ENCODE data around the gene TDG.
"Not testable (repeated sequence)": the region's sequence is repeated elsewhere in the genome, so short reads cannot be mapped to it uniquely, and the experiment has no call there.

TDG gene

GRCh38 chr12:104023710-104024109 lies 58.0 kb downstream of the TDG start:
- DNase-seq: no peak

- DNase-seq: no peak
Measured at GRCh38 chr12:104024348-104024747, 58.7 kb downstream of the TDG start.

- no peak for DNase-seq
Measured at GRCh38 chr12:104025771-104026170, 60.1 kb downstream of the TDG start.

GRCh38 chr12:104026841-104027599 lies 61.3 kb downstream of the TDG start:
- DNase-seq: no peak

- not testable (repeated sequence) for DNase-seq
Measured at GRCh38 chr12:104030596-104030995, 64.9 kb downstream of the TDG start.

GRCh38 chr12:104036143-104036542 lies 70.5 kb downstream of the TDG start:
- not testable (repeated sequence) for DNase-seq
